Measurements from ENCODE around the gene PEF1. TPM values are rescaled to one million over a fixed set of nuclear protein-coding genes. Genes with fewer than 3 reads are reported as not detected.
A peak's percentile ranks its signal among the peaks of the same experiment; 100 is the strongest.

Gene PEF1
- total and polyA plus RNA-seq, 2 of the 8 experiments (the other 6 are each of a cell fraction or from before 2014, with no cell fraction given) = 35.2 to 69.2 TPM

DNA sequence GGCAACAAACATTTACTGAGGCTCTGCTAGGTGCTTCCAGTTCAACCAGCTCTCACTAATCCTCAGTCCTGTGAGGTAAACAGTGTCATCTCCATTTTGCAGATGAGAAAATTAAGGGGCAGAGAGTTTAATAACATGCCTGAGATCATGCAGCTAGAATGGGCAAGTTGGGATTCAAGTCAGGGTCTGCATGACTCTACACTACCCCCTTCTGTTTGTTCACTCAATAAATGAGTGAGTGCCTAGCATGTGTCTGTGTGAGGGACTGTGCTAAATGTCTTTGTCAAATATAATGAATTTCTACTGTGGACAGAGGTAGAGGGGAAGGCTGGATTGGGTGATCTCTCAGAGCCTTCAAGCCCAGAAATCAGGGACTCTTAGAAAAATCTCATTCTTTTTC is 4.5 kb downstream of the PEF1 start:
- Histone ChIP-seq H2AK5ac (ENCODE audit: low read depth, low read length) (no peak overlapping the region), H2BK12ac (ENCODE audit: low read depth, low read length) (no peak overlapping the region), H2BK15ac (ENCODE audit: low read length) (no peak overlapping the region), H4K20me1 (replicated peaks in 1 of 2; ENCODE audit: control insufficient read depth in 1 of 2, insufficient read depth in 2 of 2, low read length in 2 of 2) (peaks cover 0 to 1% of the 10 kb centered on the region in 2 experiments), H3K4ac (replicated peaks; ENCODE audit: insufficient read length, low read depth, low read length) (no peak overlapping the region), H4K91ac (replicated peaks; ENCODE audit: insufficient read length, low read length) (no peak overlapping the region), H2BK20ac (ENCODE audit: low read length) (no peak overlapping the region), H2BK120ac (replicated peaks; ENCODE audit: low read depth, low read length) (no peak overlapping the region), H2BK5ac (ENCODE audit: low read depth, low read length) (no peak overlapping the region), H4K5ac (ENCODE audit: insufficient read length, low read depth, low read length) (no peak overlapping the region), H3K4me2 (ENCODE audit: insufficient read depth in 1 of 2, low read depth in 2 of 2, low read length in 2 of 2) (no peak overlapping the region; a peak in 1 of 4 replicates), H3K23ac (ENCODE audit: insufficient read length) (no peak overlapping the region), H3K4me3 (ENCODE audit: extremely low read depth in 1 of 4, insufficient read depth in 2 of 4, low read depth in 3 of 4, low read length in 4 of 4) (no peak overlapping the region), H3K56ac (replicated peaks; ENCODE audit: insufficient read length, low read depth, low read length) (no peak overlapping the region), H3K36me3 (ENCODE audit: control insufficient read depth in 2 of 4, insufficient read depth in 4 of 4, low read length in 3 of 4) (no peaks in the 10 kb centered on the region), H3K9ac (replicated peaks in 1 of 4; ENCODE audit: extremely low read depth in 1 of 4, low read depth in 3 of 4, low read length in 3 of 4) (no peak overlapping the region; a peak in 1 of 7 replicates), H3K14ac (ENCODE audit: insufficient read length) (no peak overlapping the region), H3K27me3 (replicated peaks in 1 of 4; ENCODE audit: control insufficient read depth in 3 of 4, extremely low read depth in 1 of 4, insufficient read depth in 3 of 4, low read length in 3 of 4) (no peaks in the 10 kb centered on the region), H3K9me3 (ENCODE audit: insufficient read depth in 2 of 2, low read depth in 1 of 2, low read length in 1 of 2) (no peaks in the 10 kb centered on the region), H2AFZ (ENCODE audit: low read length) (no peak overlapping the region), H3K4me1 (replicated peaks in 1 of 4; ENCODE audit: control insufficient read depth in 3 of 4, insufficient read depth in 4 of 4, low read length in 3 of 4) (peaks cover 3 to 14% (median 6%) of the 10 kb centered on the region in 4 experiments; a peak in 4 of 7 replicates), H3K23me2 (ENCODE audit: low read depth, low read length) (peaks cover 6% of the 10 kb centered on the region), H3K27ac (ENCODE audit: low read depth, low read length) (no peak overlapping the region), H3K79me1 (ENCODE audit: low read depth, low read length) (peaks cover 14% of the 10 kb centered on the region; the same call in 1 of the 2 replicates), H3K18ac (ENCODE audit: extremely low read depth, low read length) (no peak overlapping the region), H3K79me2 (ENCODE audit: control insufficient read depth in 1 of 2, insufficient read depth in 2 of 2, low read length in 2 of 2) (peaks cover 3 to 72% of the 10 kb centered on the region in 2 experiments; a peak in 2 of 4 replicates), H4K8ac (ENCODE audit: extremely low read depth, insufficient read depth, low read length) (no peak overlapping the region)
- no peak for DNase-seq (ENCODE audit: low read depth in 1 of 2, low spot score in 2 of 2)
- POLR2A ChIA-PET (ENCODE audit: partially characterized antibody) = interaction anchor here (1.4 to 2.2 kb wide), 4 partner anchors 11 to 119 kb away, joined by 3 to 7 read pairs (median 5); no protein-coding TSS in a partner anchor
- CTCF ChIA-PET (ENCODE audit: partially characterized antibody) = interaction anchor here (0.7 to 8.6 kb wide), 19 partner anchors 8 to 215 kb away, joined by 3 to 40 read pairs (median 4); partner anchors contain the start of gene TINAGL1
- TF ChIP-seq RAD21 (IDR thresholded peaks at IDR 0.05 in 1 of 2, conservative IDR thresholded peaks at IDR 0.05 in 1 of 2; ENCODE audit: low read depth in 2 of 2, low read length in 2 of 2) (peak in 1 of 2 experiments; percentile 6; a peak in 2 of 4 replicates), KDM4A (IDR thresholded peaks at IDR 0.05; ENCODE audit: low read depth, low read length, severe bottlenecking) (no peak), POLR2A (IDR thresholded peaks at IDR 0.05; ENCODE audit: control extremely low read depth in 1 of 2, low read depth in 2 of 2, low read length in 2 of 2) (0 out of 3 replicates have a peak, but pooled peaks of 1 of the 2 experiments have one; percentile 29), MAFK (IDR thresholded peaks at IDR 0.05; ENCODE audit: low read depth, low read length) (no peak), CBX5 (IDR thresholded peaks at IDR 0.05; ENCODE audit: low read depth, low read length) (no peak), BACH1 (IDR thresholded peaks at IDR 0.05; ENCODE audit: low read length) (no peak), SIX5 (IDR thresholded peaks at IDR 0.05; ENCODE audit: low read depth, low read length) (no peak), SP4 (IDR thresholded peaks at IDR 0.05; ENCODE audit: low read length) (no peak), POU5F1 (IDR thresholded peaks at IDR 0.05; ENCODE audit: low read depth, low read length) (no peak), SP1 (IDR thresholded peaks at IDR 0.05; ENCODE audit: low read depth, low read length) (no peak), ASH2L (IDR thresholded peaks at IDR 0.05; ENCODE audit: low read length) (no peak), CHD2 (IDR thresholded peaks at IDR 0.05; ENCODE audit: low read length) (no peak)
- TF ChIP-seq, protein P1, sequence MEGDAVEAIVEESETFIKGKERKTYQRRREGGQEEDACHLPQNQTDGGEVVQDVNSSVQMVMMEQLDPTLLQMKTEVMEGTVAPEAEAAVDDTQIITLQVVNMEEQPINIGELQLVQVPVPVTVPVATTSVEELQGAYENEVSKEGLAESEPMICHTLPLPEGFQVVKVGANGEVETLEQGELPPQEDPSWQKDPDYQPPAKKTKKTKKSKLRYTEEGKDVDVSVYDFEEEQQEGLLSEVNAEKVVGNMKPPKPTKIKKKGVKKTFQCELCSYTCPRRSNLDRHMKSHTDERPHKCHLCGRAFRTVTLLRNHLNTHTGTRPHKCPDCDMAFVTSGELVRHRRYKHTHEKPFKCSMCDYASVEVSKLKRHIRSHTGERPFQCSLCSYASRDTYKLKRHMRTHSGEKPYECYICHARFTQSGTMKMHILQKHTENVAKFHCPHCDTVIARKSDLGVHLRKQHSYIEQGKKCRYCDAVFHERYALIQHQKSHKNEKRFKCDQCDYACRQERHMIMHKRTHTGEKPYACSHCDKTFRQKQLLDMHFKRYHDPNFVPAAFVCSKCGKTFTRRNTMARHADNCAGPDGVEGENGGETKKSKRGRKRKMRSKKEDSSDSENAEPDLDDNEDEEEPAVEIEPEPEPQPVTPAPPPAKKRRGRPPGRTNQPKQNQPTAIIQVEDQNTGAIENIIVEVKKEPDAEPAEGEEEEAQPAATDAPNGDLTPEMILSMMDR (IDR thresholded peaks at IDR 0.05; ENCODE audit: control extremely low read depth in 1 of 3, insufficient read depth in 1 of 3, low read depth in 1 of 3, low read length in 3 of 3) = peak in 1 of 3 experiments; percentile 15; a peak in 1 of 4 replicates
- FAIRE-seq = no peak
